ENCODE results near the gene SLC39A10. TPM values are rescaled to one million over a fixed set of nuclear protein-coding genes. Genes with fewer than 3 reads are reported as not detected.

The SLC39A10 gene
- total RNA-seq, 1 donor from 2014 or later: 9.9 TPM

DNA sequence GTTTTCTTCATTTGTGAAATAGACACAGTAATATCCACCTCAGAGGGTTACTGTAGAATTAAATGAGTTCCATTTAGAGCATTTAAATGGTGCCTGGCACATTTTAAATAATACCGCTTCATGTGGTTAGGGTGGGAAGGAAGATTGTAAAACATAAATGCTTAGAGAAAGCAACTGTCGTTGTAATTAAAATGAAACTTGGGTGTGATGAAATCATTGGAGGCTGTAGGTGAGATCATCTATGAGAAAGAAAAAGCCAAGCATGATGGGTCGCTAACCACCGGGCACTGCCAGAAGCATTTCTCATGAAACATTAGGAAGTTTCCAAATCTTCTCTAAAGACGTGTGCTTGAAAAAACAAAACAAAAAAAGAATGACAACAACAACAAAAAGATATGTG is 8.2 kb upstream of the SLC39A10 start:
- intact Hi-C loops (cut with DNase I): no loop called here
- Histone ChIP-seq H3K27ac (no peak overlapping the region), H3K9me3 (no peaks in the 10 kb centered on the region), H3K4me3 (no peak overlapping the region), H3K27me3 (no peaks in the 10 kb centered on the region), H3K4me1 (no peaks in the 10 kb centered on the region), H3K36me3 (no peaks in the 10 kb centered on the region)
- DNase-seq (ENCODE audit: low spot score in 2 of 2): no peak
- TF ChIP-seq, protein P1, sequence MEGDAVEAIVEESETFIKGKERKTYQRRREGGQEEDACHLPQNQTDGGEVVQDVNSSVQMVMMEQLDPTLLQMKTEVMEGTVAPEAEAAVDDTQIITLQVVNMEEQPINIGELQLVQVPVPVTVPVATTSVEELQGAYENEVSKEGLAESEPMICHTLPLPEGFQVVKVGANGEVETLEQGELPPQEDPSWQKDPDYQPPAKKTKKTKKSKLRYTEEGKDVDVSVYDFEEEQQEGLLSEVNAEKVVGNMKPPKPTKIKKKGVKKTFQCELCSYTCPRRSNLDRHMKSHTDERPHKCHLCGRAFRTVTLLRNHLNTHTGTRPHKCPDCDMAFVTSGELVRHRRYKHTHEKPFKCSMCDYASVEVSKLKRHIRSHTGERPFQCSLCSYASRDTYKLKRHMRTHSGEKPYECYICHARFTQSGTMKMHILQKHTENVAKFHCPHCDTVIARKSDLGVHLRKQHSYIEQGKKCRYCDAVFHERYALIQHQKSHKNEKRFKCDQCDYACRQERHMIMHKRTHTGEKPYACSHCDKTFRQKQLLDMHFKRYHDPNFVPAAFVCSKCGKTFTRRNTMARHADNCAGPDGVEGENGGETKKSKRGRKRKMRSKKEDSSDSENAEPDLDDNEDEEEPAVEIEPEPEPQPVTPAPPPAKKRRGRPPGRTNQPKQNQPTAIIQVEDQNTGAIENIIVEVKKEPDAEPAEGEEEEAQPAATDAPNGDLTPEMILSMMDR (IDR thresholded peaks at IDR 0.05): no peak

DNA sequence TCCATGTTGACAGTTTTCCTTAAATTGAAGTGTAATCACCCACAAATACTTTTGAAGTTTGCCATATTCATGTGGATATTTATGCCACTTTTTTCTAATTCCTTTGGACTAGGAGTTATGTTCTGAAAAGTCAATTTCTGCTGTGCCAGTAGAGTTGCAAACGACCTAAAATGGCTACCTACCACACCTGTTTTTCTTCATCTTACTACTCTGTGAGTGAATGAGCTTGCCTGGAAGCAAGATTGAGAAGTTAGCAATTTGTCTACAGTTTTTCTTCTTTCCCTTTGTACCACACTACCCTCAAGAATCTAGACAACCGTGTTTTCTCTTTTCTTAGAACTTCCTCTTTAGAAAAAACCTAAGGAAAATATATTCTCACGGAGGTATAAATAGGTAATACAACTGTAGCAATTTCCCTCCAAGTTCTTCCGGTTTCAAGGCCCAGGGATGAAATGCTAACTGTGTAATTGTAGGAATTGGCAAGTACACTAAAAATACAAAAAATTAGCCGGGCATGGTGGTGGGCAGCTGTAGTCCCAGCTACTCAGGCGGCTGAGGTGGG is 7.3 kb upstream of the SLC39A10 start:
- TF ChIP-seq, protein P1 (IDR thresholded peaks at IDR 0.05): no peak
- H3K4me3 ChIP-seq: no peak overlapping the region
- H3K9me3 ChIP-seq: no peaks in the 10 kb centered on the region
- no peaks in the 10 kb centered on the region for H3K36me3 ChIP-seq
- no peaks in the 10 kb centered on the region for H3K27me3 ChIP-seq
- H3K27ac ChIP-seq: no peak overlapping the region
- no peaks in the 10 kb centered on the region for H3K4me1 ChIP-seq
- intact Hi-C loops (cut with DNase I): no loop called here
- DNase-seq (ENCODE audit: low spot score in 2 of 2): no peak

- Histone ChIP-seq H3K4me1 (no peaks in the 10 kb centered on the region), H3K27me3 (no peaks in the 10 kb centered on the region), H3K9me3 (no peaks in the 10 kb centered on the region), H3K4me3 (no peak overlapping the region), H3K36me3 (no peaks in the 10 kb centered on the region), H3K27ac (no peak overlapping the region)
- TF ChIP-seq, protein P1 (IDR thresholded peaks at IDR 0.05): no peak
- DNase-seq (ENCODE audit: low spot score in 2 of 2): no peak
- intact Hi-C loops (cut with DNase I): no loop called here
These were observed 6.0 kb upstream of the SLC39A10 start for GRCh38 chr2:195651046-195651445.

DNA sequence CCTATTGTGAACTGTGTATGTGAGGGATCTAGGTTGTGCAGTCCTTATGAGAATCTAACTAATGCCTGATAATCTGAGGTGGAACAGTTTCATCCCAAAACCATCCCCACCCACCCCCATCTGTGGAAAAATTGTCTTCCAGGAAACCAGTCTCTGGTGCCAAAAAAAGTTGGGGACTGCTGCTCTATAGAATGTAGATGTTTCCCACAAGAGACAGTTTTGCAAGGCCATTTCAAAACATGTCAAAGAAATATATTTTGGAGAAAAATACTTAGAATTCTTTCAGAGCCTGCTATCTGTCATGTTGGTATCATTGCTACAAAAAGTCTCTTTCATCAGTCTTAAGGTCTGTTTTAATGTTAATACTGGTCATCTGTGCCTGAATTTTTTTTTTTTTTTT is 4.1 kb upstream of the SLC39A10 start:
- no peak overlapping the region for H3K4me3 ChIP-seq

DNA sequence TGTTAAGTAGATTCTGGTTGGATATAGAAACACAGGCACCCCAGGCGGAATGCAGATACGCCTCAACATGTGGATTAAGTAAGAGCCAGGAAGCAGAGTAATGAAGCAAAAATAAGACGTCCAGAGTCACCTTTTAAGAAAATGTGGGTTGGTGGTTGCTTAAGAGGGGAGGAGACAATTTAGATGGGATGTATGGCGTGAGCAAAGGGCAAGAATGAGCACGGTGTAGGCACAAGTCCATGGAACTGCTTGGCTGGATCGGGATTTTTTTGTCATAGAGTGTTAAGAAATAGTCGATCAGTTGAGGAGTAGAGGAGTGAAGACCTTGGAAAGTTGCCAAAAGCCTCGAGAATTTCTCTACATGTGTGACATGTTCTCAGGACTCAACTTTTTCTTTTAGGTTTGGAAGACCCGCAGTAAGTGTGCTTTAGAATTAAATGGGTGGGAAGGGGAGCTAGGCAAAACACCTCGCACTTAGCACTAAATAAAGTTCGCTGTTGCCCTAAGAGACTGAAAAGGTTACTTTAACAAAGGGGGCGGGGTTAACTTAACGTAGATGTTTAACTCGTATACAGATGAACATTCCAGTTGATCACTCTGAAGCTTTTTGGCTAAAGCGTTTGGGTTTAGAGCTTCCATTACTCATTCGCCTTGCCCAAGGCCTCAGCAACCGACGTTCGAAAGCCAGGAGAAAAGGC is 716 bp upstream of the SLC39A10 start:
- Histone ChIP-seq H3K36me3 (no peaks in the 10 kb centered on the region), H3K27ac (peak overlapping the region; percentile 97 to 98), H3K27me3 (no peaks in the 10 kb centered on the region), H3K9me3 (no peaks in the 10 kb centered on the region), H3K4me3 (peak overlapping the region; percentile 49 to 89), H3K4me1 (peaks cover 0 to 9% of the 10 kb centered on the region in 2 donors)
- intact Hi-C loops (cut with DNase I): loop anchor here (2.0 to 5.0 kb wide), 2 partner anchors 80 to 516 kb away; partner anchors contain the start of gene STK17B
- no peak for DNase-seq (ENCODE audit: low spot score in 2 of 2)
- TF ChIP-seq, protein P1 (IDR thresholded peaks at IDR 0.05): no peak

More for the DNA sequence above, 4.1 kb upstream of the SLC39A10 start:
- H3K27ac ChIP-seq: no peak overlapping the region
- DNase-seq (ENCODE audit: low spot score in 2 of 2): no peak
- no peaks in the 10 kb centered on the region for H3K9me3 ChIP-seq
- TF ChIP-seq, protein P1 (IDR thresholded peaks at IDR 0.05): no peak
- H3K4me1 ChIP-seq: no peaks in the 10 kb centered on the region
- H3K27me3 ChIP-seq: no peaks in the 10 kb centered on the region
- intact Hi-C loops (cut with DNase I): no loop called here
- no peaks in the 10 kb centered on the region for H3K36me3 ChIP-seq

Measured in ascending aorta (tissue), 2 donors.